Activated CD4-positive, alpha-beta T cell treated with anti-CD3 and anti-CD28 coated beads for 48 hours (primary cell): ENCODE measurements around the gene PDZK1IP1.
"Not testable (repeated sequence)": the region's sequence is repeated elsewhere in the genome, so short reads cannot be mapped to it uniquely, and the experiment has no call there.

Source experiments
- DNase-seq: peaks from one replicate; pipeline ENCODE4 v3.0.0-alpha.2; 2020

Gene PDZK1IP1

GRCh38 chr1:47223174-47223920 is 33.5 kb upstream of the PDZK1IP1 start:
- DNase-seq, result no peak

GRCh38 chr1:47222476-47222875 is 32.6 kb upstream of the PDZK1IP1 start:
- DNase-seq, result no peak

- DNase-seq, result no peak
These were observed 29.9 kb upstream of the PDZK1IP1 start for GRCh38 chr1:47219590-47220220.

GRCh38 chr1:47219001-47219400 is 29.2 kb upstream of the PDZK1IP1 start:
- no peak for DNase-seq

DNA sequence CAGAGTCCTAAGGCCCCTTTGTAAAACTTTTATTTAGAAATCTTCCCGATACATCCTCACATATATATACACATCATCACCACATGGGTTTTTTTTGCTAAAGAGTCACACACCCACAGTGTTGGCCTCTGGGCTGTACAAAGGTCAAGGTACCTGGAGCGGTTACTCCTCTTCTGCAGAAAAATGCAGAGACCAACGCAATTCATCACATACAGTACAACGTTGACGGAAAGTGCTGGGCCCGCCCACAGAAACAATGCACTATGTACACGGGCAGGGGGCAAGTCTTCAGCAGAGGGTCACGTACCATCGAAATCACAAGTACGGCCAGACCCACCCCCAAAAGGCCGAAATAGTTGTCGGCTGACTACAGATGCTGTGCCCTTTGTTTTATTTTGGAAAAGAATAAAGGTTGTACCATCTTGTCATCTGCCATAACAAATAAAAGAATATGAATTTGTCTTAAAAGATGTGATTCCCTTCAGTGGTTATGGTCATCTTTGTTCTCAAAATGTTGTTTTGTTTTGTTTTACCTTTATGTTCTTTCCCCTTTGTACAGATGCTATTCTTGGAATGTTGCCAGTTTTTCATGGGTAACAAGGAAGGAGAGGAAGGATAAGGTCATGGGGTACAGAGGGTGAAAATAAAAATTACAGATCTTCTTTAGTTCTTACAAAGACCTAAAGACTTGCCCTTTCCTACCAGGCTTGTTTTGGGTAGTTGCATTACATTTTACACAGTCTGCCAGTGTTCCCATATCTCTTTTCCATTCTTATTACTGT is 26.6 kb upstream of the PDZK1IP1 start:
- DNase-seq, result no peak

DNA sequence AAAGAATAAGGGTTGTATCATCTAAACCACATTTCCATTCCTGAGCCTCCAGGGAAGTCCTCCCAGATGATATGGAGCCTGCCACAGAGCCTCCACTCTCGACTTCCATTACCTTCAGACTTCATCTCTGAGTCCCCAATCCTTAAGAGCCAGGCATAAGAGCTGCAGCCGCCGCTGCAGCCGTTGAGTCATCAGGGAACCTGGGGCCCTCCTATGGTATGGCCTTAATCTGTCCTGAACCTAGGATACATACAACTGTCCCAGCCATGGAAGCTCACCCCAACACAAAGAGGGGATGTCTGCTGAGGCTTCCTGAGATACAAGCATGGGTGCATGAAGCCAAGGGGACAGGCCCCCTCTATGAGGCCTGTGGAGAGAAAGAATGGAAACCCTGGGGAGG is 25.9 kb upstream of the PDZK1IP1 start:
- DNase-seq, result no peak

DNA sequence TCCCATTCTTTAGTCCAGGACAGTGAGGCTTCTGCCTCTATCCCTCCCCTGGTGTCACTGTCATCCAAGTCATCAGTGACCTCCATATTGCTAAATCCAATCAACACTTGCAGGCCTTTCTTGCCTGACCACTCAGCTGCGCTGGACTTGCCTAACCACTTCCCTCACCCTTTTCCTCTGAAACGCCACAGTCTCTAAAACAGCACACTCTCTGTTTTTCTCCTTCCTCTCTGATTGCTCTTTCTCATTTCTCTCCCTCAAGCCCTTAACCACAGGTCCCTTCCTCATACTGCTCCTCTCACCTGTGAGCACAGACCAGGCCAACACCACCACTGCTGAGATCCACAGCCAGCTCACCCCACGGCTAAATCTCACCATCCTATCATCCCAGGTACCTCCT is 24.7 kb upstream of the PDZK1IP1 start:
- DNase-seq, result no peak

DNA sequence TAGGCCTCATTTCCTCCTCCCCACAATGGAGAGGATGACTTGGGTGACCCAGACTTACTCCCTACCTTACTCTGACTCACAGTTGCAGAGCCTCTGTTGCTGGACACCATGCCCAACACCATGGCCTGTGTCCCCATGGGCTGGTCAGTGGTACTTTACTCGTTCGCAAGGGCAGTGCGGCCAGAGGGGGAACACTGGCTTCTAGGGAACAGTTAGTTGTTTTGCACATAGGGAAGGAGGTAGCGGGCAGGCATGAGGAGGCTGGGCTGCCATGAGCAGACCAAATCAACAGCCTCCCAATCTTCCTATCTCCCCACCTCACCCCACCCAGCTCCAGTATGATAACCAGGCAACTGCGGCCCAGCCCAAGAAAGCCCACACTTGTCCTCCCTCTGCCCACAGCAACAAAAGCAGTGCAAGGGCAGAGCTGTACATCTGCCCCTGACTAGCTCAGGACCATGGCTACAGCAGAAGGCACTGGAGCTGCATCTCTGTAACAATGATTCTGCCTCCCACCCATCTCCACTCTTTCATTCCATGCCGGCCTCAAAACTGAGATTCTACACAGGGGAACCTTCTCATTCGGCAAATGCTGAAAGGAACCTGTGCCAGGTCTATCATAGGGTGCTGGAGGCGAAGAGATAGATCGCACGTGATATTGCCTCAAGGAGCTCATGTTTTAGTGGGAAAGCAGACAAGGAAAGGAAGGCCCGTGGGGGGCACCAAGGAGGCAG is 23.6 kb upstream of the PDZK1IP1 start:
- DNase-seq, result no peak

- no peak for DNase-seq
These were observed 22.9 kb upstream of the PDZK1IP1 start for GRCh38 chr1:47212636-47213229.

- DNase-seq, result no peak
These were observed 22.0 kb upstream of the PDZK1IP1 start for GRCh38 chr1:47211796-47212269.

DNA sequence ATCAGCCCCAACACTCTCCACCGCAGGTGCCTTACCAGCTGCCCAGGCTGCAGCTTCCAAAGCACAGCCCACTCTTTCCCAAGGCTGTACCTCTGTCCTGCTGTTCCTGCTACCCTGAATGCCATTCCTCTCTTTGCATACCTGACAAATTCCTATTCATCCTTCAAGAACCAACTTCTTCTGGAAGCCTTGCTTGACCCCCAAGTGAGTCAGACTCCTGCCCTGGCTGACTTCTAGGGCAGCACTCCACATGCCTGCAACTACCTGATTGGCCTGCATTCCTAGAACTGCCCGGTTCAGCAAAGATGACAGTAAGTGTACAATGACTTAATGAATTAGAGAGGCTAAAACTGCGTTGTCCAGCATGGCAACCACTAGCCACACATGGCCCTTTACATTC is 20.8 kb upstream of the PDZK1IP1 start:
- DNase-seq, result no peak

GRCh38 chr1:47209725-47210325 is 20.0 kb upstream of the PDZK1IP1 start:
- no peak for DNase-seq

DNA sequence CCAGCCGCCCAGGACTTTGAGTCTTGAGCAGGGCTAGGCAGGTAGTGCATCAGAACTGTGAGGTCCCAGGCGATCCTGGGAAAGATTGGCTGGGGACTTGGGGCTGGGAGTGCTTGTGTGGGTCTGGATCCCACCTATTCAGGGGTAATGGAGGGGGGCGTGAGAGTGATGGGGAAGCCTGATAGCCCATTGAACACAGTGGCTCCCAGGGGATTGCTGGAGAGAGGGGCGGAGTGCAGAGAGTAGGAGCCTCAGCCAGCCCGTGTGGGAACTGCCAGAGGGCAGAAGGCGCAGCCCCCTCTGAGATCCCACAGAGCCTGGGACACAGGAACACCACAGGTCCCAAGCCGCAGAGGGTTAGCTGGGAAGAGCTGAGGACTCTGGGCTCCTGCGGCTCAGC is 19.3 kb upstream of the PDZK1IP1 start:
- no peak for DNase-seq

DNA sequence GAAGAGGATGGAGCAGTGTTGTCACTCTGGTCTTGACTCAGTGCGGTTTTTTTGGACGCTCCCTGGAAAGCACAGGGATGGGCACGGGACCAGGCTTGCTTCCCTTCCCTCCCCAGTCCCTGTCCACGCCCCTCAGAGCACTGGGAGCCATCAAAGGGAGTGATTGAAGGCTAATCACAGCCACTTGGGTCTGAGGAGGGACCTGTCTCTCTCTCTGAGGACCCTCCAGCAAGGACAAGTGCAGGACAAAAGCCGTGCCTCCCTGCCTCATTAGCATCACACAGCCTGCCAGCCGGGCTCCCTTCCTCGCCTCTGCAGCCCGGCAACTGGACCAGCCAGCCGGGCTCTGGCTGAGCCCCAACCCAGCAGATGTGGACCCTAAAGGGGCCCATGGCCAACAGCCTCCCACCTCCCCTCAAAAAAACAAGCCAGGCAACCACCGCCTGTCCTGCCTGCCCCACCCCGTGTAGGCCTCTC is 18.6 kb upstream of the PDZK1IP1 start:
- DNase-seq, result no peak

DNA sequence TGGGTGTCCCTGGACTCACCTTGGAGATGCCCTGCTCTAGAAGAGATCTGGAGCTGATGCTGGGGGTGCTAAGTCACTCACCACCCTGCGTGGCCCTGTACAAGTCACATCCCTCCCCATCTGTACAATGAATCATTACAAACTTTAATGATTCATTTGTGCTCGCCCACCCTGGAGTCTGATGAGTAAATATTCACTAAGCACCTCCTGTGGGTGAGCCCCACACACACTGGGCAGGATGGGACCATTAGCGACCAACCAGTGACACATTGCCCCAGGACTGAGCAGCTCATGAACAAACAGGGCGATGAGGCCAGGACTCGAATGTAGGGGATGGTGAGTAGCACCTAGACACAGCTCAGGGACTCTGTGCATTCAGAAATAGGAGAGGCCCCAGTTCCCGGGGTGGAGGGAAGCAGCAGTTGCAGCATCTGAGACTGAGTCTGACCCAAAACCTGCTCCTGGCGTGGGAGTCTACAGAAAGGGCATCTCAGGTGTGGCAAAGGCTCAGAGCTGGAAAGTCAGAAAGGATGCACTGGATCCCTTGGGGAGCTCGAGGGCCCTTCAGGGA is 18.1 kb upstream of the PDZK1IP1 start:
- peak; percentile 47 for DNase-seq

- DNase-seq, result no peak
These were observed 16.1 kb upstream of the PDZK1IP1 start for GRCh38 chr1:47205918-47206317.

GRCh38 chr1:47203504-47203903 is 13.7 kb upstream of the PDZK1IP1 start:
- not testable (repeated sequence) for DNase-seq

DNA sequence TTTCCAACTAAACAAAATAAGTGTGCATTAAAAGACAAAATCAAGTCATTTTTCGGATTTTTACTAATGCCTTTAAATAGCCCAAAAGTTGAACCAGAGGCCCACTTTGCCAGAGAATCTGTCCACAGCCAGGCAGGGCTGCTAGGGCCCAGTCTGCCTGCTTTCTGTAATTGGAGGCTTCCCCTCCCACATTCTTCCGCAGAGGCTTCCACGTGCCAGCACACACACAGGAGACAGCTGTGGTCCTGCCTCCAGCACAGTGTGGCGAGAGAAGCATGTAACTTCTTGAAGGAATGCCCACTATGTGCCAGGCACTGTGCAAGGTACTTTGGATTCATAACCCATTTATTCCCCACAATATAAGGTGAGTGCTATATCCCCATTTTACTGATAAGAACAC is 11.3 kb upstream of the PDZK1IP1 start:
- DNase-seq, result no peak

- no peak for DNase-seq
These were observed 8.4 kb upstream of the PDZK1IP1 start for GRCh38 chr1:47198214-47198613.

GRCh38 chr1:47196622-47197021 is 6.8 kb upstream of the PDZK1IP1 start:
- no peak for DNase-seq

DNA sequence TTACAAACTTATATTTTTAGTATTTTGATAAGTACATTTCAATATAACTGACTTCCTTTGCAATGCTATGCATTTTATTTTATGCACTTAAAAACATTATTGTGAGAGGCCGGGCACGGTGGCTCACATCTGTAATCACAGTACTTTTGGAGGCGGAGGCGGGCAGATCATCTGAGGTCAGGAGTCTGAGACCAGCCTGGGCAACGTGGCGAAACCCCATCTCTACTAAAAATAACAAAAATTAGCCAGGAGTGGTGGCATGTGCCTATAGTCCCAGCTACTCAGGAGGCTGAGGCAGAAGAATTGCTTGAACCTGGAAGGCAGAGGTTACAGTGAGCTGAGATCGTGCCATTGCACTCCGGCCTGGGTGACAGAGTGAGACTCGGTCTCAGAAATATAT is 6.1 kb upstream of the PDZK1IP1 start:
- DNase-seq, result not testable (repeated sequence)

GRCh38 chr1:47194311-47194710 is 4.5 kb upstream of the PDZK1IP1 start:
- no peak for DNase-seq
